ENCODE results near the gene ADSS1.
A peak's percentile ranks its signal among the peaks of the same experiment; 100 is the strongest.

The ADSS1 gene

GRCh38 chr14:104788873-104789663 is 65.0 kb downstream of the ADSS1 start:
- H3K27ac ChIP-seq: peak overlapping the region; percentile 84
- TF ChIP-seq CTCF (conservative IDR thresholded peaks at IDR 0.05; ENCODE audit: low read depth): no peak
- DNase-seq (ENCODE audit: low spot score): no peak
- ChIA-PET POLR2A (ENCODE audit: low non-redundant PET) (no interaction called here), CTCF (interaction anchor here (1.1 kb wide), 1 partner anchor 65 kb away, joined by 3 read pairs; the partner anchor contains the start of gene ADSS1)

- no peak for TF ChIP-seq CTCF (conservative IDR thresholded peaks at IDR 0.05; ENCODE audit: low read depth)
- CTCF ChIA-PET: interaction anchor here (0.6 to 1.1 kb wide), 5 partner anchors 21 to 604 kb away, joined by 3 to 5 read pairs (median 4); partner anchors contain the start of gene ADSS1
- POLR2A ChIA-PET (ENCODE audit: low non-redundant PET): no interaction called here
Measured at GRCh38 chr14:104789752-104790743, 66.0 kb downstream of the ADSS1 start.

DNA sequence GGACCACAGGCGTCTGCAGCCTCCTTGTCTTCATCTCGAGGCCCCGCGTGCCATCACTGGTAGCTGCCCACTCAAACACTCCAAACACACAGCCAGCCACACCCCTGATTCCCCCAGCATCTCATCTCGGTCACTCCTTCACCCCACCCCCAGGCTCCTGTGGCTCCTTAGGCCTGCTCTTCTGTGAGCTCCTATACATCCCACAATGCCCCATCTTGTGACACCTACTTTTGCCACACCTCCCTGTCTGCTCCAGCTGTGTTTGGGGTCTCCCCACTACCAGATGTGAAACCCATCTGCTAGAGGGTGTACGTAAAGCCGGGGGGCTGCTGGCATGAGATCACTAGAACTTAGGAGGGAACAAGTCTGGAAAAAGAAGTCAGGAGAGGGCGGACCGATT is 67.4 kb downstream of the ADSS1 start:
- ChIA-PET CTCF (interaction anchor here (0.6 to 0.9 kb wide), 2 partner anchors 23 to 35 kb away, joined by 3 to 6 read pairs; no protein-coding TSS in a partner anchor), POLR2A (ENCODE audit: low non-redundant PET) (no interaction called here)
- TF ChIP-seq CTCF (conservative IDR thresholded peaks at IDR 0.05; ENCODE audit: low read depth): no peak
- H3K27ac ChIP-seq: peak overlapping the region; percentile 84
- DNase-seq (ENCODE audit: low spot score): no peak

More at GRCh38 chr14:104789752-104790743, 66.0 kb downstream of the ADSS1 start:
- DNase-seq (ENCODE audit: low spot score): no peak
- peak overlapping the region; percentile 84 for H3K27ac ChIP-seq

- no peak for DNase-seq (ENCODE audit: low spot score)
- TF ChIP-seq CTCF (conservative IDR thresholded peaks at IDR 0.05; ENCODE audit: low read depth): no peak
- CTCF ChIA-PET: interaction anchor here (0.6 kb wide), 1 partner anchor 23 kb away, joined by 6 read pairs; no protein-coding TSS in a partner anchor
- POLR2A ChIA-PET (ENCODE audit: low non-redundant PET): no interaction called here
- H3K27ac ChIP-seq: peak overlapping the region; percentile 84
Measured at GRCh38 chr14:104792101-104792884, 68.3 kb downstream of the ADSS1 start.

- H3K27ac ChIP-seq: peak overlapping the region; percentile 84
- no peak for TF ChIP-seq CTCF (conservative IDR thresholded peaks at IDR 0.05; ENCODE audit: low read depth)
- ChIA-PET CTCF (no interaction called here), POLR2A (ENCODE audit: low non-redundant PET) (no interaction called here)
- DNase-seq (ENCODE audit: low spot score): no peak
Measured at GRCh38 chr14:104792945-104793702, 69.1 kb downstream of the ADSS1 start.

Data from RWPE1 (cell line).